Rectal smooth muscle tissue (tissue), 1 donor: ENCODE results near the gene LRFN3.
"Not testable (repeated sequence)": the region's sequence is repeated elsewhere in the genome, so short reads cannot be mapped to it uniquely, and the experiment has no call there.

Experiments
- H3K27ac ChIP-seq: one replicate; pipeline ENCODE4 v1.7.0; 2013; ENCODE audit warnings: low read depth, low read length, inconsistent platforms
- H3K27me3 ChIP-seq: one replicate; pipeline ENCODE4 v1.7.0; 2013; ENCODE audit warnings: low read length; ENCODE audit not compliant: control insufficient read depth, insufficient read depth
- H3K36me3 ChIP-seq: one replicate; pipeline ENCODE4 v1.7.0; 2013; ENCODE audit warnings: low read length; ENCODE audit not compliant: control insufficient read depth, insufficient read depth
- H3K4me1 ChIP-seq: one replicate; pipeline ENCODE4 v1.7.0; 2013; ENCODE audit warnings: low read length; ENCODE audit not compliant: control insufficient read depth, insufficient read depth
- H3K4me3 ChIP-seq: one replicate; pipeline ENCODE4 v1.7.0; 2013; ENCODE audit warnings: low read length
- H3K9ac ChIP-seq: one replicate; pipeline ENCODE4 v1.7.0; 2013; ENCODE audit warnings: low read length

LRFN3 gene

GRCh38 chr19:35946203-35946602 is 10.0 kb downstream of the LRFN3 start:
- no peak overlapping the region for H3K4me3 ChIP-seq
- H3K36me3 ChIP-seq: peaks cover 2% of the 10 kb centered on the region
- H3K27me3 ChIP-seq: no peaks in the 10 kb centered on the region
- H3K27ac ChIP-seq: no peak overlapping the region
- no peak overlapping the region for H3K9ac ChIP-seq
- no peaks in the 10 kb centered on the region for H3K4me1 ChIP-seq

GRCh38 chr19:35949131-35949530 is 13.0 kb downstream of the LRFN3 start:
- H3K9ac ChIP-seq: no peak overlapping the region

GRCh38 chr19:35955881-35956634 is 19.9 kb downstream of the LRFN3 start:
- no peak overlapping the region for H3K9ac ChIP-seq
- no peaks in the 10 kb centered on the region for H3K4me1 ChIP-seq
- H3K27ac ChIP-seq: no peak overlapping the region
- peaks cover 19% of the 10 kb centered on the region for H3K27me3 ChIP-seq
- no peaks in the 10 kb centered on the region for H3K36me3 ChIP-seq
- no peak overlapping the region for H3K4me3 ChIP-seq

More at GRCh38 chr19:35949131-35949530, 13.0 kb downstream of the LRFN3 start:
- no peaks in the 10 kb centered on the region for H3K27me3 ChIP-seq
- no peak overlapping the region for H3K4me3 ChIP-seq
- H3K36me3 ChIP-seq: no peaks in the 10 kb centered on the region
- H3K4me1 ChIP-seq: no peaks in the 10 kb centered on the region
- H3K27ac ChIP-seq: no peak overlapping the region

- not testable (repeated sequence) for H3K9ac ChIP-seq, H3K4me1 ChIP-seq, H3K36me3 ChIP-seq, H3K27ac ChIP-seq, H3K4me3 ChIP-seq
- H3K27me3 ChIP-seq: peaks cover 19% of the 10 kb centered on the region
These were observed 21.2 kb downstream of the LRFN3 start for GRCh38 chr19:35957411-35957810.

- Histone ChIP-seq H3K4me3 (no peak overlapping the region), H3K4me1 (no peaks in the 10 kb centered on the region)
These were observed 22.5 kb downstream of the LRFN3 start for GRCh38 chr19:35958660-35959039.

GRCh38 chr19:35959040-35959967 is 23.1 kb downstream of the LRFN3 start:
- Histone ChIP-seq H3K4me1 (no peaks in the 10 kb centered on the region), H3K27ac (no peak overlapping the region), H3K4me3 (peak overlapping the region; percentile 19), H3K27me3 (peaks cover 19% of the 10 kb centered on the region), H3K9ac (no peak overlapping the region), H3K36me3 (no peaks in the 10 kb centered on the region)

More at GRCh38 chr19:35958660-35959039, 22.5 kb downstream of the LRFN3 start:
- H3K9ac ChIP-seq: no peak overlapping the region
- H3K36me3 ChIP-seq: no peaks in the 10 kb centered on the region
- peaks cover 19% of the 10 kb centered on the region for H3K27me3 ChIP-seq
- H3K27ac ChIP-seq: no peak overlapping the region

- no peak overlapping the region for H3K9ac ChIP-seq
- no peak overlapping the region for H3K27ac ChIP-seq
- peaks cover 19% of the 10 kb centered on the region for H3K27me3 ChIP-seq
- H3K4me1 ChIP-seq: no peaks in the 10 kb centered on the region
- no peaks in the 10 kb centered on the region for H3K36me3 ChIP-seq
- no peak overlapping the region for H3K4me3 ChIP-seq
These were observed 23.8 kb downstream of the LRFN3 start for GRCh38 chr19:35959968-35960320.

- Histone ChIP-seq H3K36me3 (no peaks in the 10 kb centered on the region), H3K27ac (no peak overlapping the region), H3K4me3 (no peak overlapping the region), H3K9ac (no peak overlapping the region), H3K4me1 (no peaks in the 10 kb centered on the region), H3K27me3 (peaks cover 19% of the 10 kb centered on the region)
These were observed 24.3 kb downstream of the LRFN3 start for GRCh38 chr19:35960432-35960972.

- Histone ChIP-seq H3K4me1 (no peaks in the 10 kb centered on the region), H3K27ac (no peak overlapping the region), H3K9ac (no peak overlapping the region), H3K4me3 (no peak overlapping the region), H3K36me3 (no peaks in the 10 kb centered on the region), H3K27me3 (peaks cover 14% of the 10 kb centered on the region)
These were observed 27.3 kb downstream of the LRFN3 start for GRCh38 chr19:35963514-35963913.

- Histone ChIP-seq H3K36me3 (no peaks in the 10 kb centered on the region), H3K9ac (no peak overlapping the region), H3K27ac (no peak overlapping the region), H3K27me3 (no peaks in the 10 kb centered on the region), H3K4me3 (no peak overlapping the region), H3K4me1 (no peaks in the 10 kb centered on the region)
These were observed 30.6 kb downstream of the LRFN3 start for GRCh38 chr19:35966771-35967170.

GRCh38 chr19:35973487-35973886 is 37.3 kb downstream of the LRFN3 start:
- Histone ChIP-seq H3K36me3 (no peaks in the 10 kb centered on the region), H3K4me3 (no peak overlapping the region), H3K27ac (no peak overlapping the region), H3K9ac (no peak overlapping the region), H3K27me3 (no peaks in the 10 kb centered on the region), H3K4me1 (no peaks in the 10 kb centered on the region)

- Histone ChIP-seq H3K27ac (no peak overlapping the region), H3K4me3 (no peak overlapping the region), H3K4me1 (no peaks in the 10 kb centered on the region), H3K9ac (no peak overlapping the region), H3K27me3 (peaks cover 7% of the 10 kb centered on the region), H3K36me3 (no peaks in the 10 kb centered on the region)
These were observed 39.5 kb downstream of the LRFN3 start for GRCh38 chr19:35975608-35976214.
